ENCODE results near the gene PRICKLE2.

GRCh38 chr3:64133987-64134386, 91.3 kb downstream of the PRICKLE2 start:
- TF ChIP-seq EZH2 (IDR thresholded peaks at IDR 0.05; ENCODE audit: low read length, missing control alignments) (no peak), CTCF (conservative IDR thresholded peaks at IDR 0.05 in 1 of 2, IDR thresholded peaks at IDR 0.05 in 1 of 2; ENCODE audit: low read depth in 1 of 2, low read length in 2 of 2) (no peak)
